Measurements from ENCODE around the gene ZNF236.
A peak's percentile ranks its signal among the peaks of the same experiment; 100 is the strongest.

ZNF236 gene

GRCh38 chr18:76923485-76924085, 101.2 kb downstream of the ZNF236 start:
- DNase-seq (ENCODE audit: low read depth), result peak; percentile 36
- peak; percentile 57 for TF ChIP-seq CTCF (conservative IDR thresholded peaks at IDR 0.05; ENCODE audit: control insufficient read depth, insufficient read depth, low read depth, low read length)
- H3K4me3 ChIP-seq (ENCODE audit: control insufficient read depth, low read depth, low read length), result no peak overlapping the region

GRCh38 chr18:76925501-76925900, 103.1 kb downstream of the ZNF236 start:
- no peak for TF ChIP-seq CTCF (conservative IDR thresholded peaks at IDR 0.05; ENCODE audit: control insufficient read depth, insufficient read depth, low read depth, low read length)
- no peak overlapping the region for H3K4me3 ChIP-seq (ENCODE audit: control insufficient read depth, low read depth, low read length)
- DNase-seq (ENCODE audit: low read depth), result no peak

GRCh38 chr18:76927223-76927725, 104.9 kb downstream of the ZNF236 start:
- DNase-seq (ENCODE audit: low read depth), result no peak

GRCh38 chr18:76928179-76928868, 106.0 kb downstream of the ZNF236 start:
- no peak for TF ChIP-seq CTCF (conservative IDR thresholded peaks at IDR 0.05; ENCODE audit: control insufficient read depth, insufficient read depth, low read depth, low read length)
- no peak overlapping the region for H3K4me3 ChIP-seq (ENCODE audit: control insufficient read depth, low read depth, low read length)
- DNase-seq (ENCODE audit: low read depth), result no peak

More at GRCh38 chr18:76927223-76927725, 104.9 kb downstream of the ZNF236 start:
- TF ChIP-seq CTCF (conservative IDR thresholded peaks at IDR 0.05; ENCODE audit: control insufficient read depth, insufficient read depth, low read depth, low read length), result no peak
- no peak overlapping the region for H3K4me3 ChIP-seq (ENCODE audit: control insufficient read depth, low read depth, low read length)

GRCh38 chr18:76931171-76931570, 108.8 kb downstream of the ZNF236 start:
- no peak for TF ChIP-seq CTCF (conservative IDR thresholded peaks at IDR 0.05; ENCODE audit: control insufficient read depth, insufficient read depth, low read depth, low read length)
- no peak overlapping the region for H3K4me3 ChIP-seq (ENCODE audit: control insufficient read depth, low read depth, low read length)
- no peak for DNase-seq (ENCODE audit: low read depth)

GRCh38 chr18:76932026-76932819, 109.9 kb downstream of the ZNF236 start:
- DNase-seq (ENCODE audit: low read depth), result peak; percentile 90
- TF ChIP-seq CTCF (conservative IDR thresholded peaks at IDR 0.05; ENCODE audit: control insufficient read depth, insufficient read depth, low read depth, low read length), result no peak
- no peak overlapping the region for H3K4me3 ChIP-seq (ENCODE audit: control insufficient read depth, low read depth, low read length)
